K562 (cell line): ENCODE data around the gene CDKN2C. TPM values are rescaled to one million over a fixed set of nuclear protein-coding genes. Genes with fewer than 3 reads are reported as not detected.

Source experiments
- BMI1 ChIP-seq: fragments of 150-350 bp; IDR thresholded peaks from 2 replicates; pipeline ENCODE4 v1.6.1; 2014; ENCODE audit warnings: low read length
- CBX3 ChIP-seq, 2 experiments: IDR thresholded peaks; 1 replicate in 1 of 2; 2 replicates in 1 of 2; pipeline ENCODE4 v1.6.1; 2012; ENCODE audit warnings: inconsistent platforms in 2 of 2, low read length in 2 of 2, borderline replicate concordance in 1 of 2, control low read depth in 1 of 2
- E2F3 ChIP-seq: fragments of 250-450 bp; sonication (Bioruptor Pico); IDR thresholded peaks from 2 replicates; pipeline ENCODE4 v1.4.0; 2020; ENCODE audit warnings: mild to moderate bottlenecking
- EGR1 ChIP-seq: fragments of 450-650 bp; conservative IDR thresholded peaks from 2 replicates; pipeline ENCODE4 v1.6.1; 2017; ENCODE audit warnings: mild to moderate bottlenecking
- ETS1 ChIP-seq: conservative IDR thresholded peaks from 2 replicates; pipeline ENCODE4 v1.6.1; 2011; ENCODE audit warnings: low read depth, mild to moderate bottlenecking, low read length; ENCODE audit not compliant: control insufficient read depth
- ETV6 ChIP-seq, 3 experiments: fragments of 150-350 bp in 1 of 3; sonication (generic) in 1 of 3; formaldehyde crosslinking in 1 of 3; IDR thresholded peaks; 2 replicates each; pipeline versions ENCODE4 v1.6.1 to v1.8.0; 2014 to 2022; ENCODE audit warnings: borderline replicate concordance in 2 of 3, low read depth in 2 of 3, antibody characterized with exemption in 1 of 3, low read length in 1 of 3, mild to moderate bottlenecking in 1 of 3, missing genetic modification reagents in 1 of 3
- HNRNPK ChIP-seq: fragments of 200-400 bp; formaldehyde crosslinking; IDR thresholded peaks from one replicate; pipeline ENCODE4 v1.6.1; 2018; ENCODE audit warnings: mild to moderate bottlenecking, low read depth, low read length; ENCODE audit not compliant: poor library complexity, severe bottlenecking
- MGA ChIP-seq: fragments of 450-650 bp; IDR thresholded peaks from 2 replicates; pipeline ENCODE4 v1.6.1; 2016; ENCODE audit warnings: mild to moderate bottlenecking, moderate library complexity
- PHB ChIP-seq: fragments of 250-450 bp; sonication (Bioruptor Pico); IDR thresholded peaks from 2 replicates; pipeline ENCODE4 v1.5.0; 2021
- POLR3G ChIP-seq: IDR thresholded peaks from 2 replicates; pipeline ENCODE4 v1.6.1; 2011; ENCODE audit not compliant: insufficient read length, insufficient replicate concordance; ENCODE audit errors: extremely low read depth
- SMARCA4 ChIP-seq: fragments of 450-650 bp; IDR thresholded peaks from 2 replicates; pipeline ENCODE4 v1.6.1; 2016
- ZNF212 ChIP-seq: fragments of 450-650 bp; formaldehyde crosslinking; IDR thresholded peaks from 2 replicates; pipeline ENCODE4 v1.4.0; 2020; ENCODE audit warnings: mild to moderate bottlenecking
- polyA plus RNA-seq, 8 experiments: library from polyadenylated mRNA; depleted of rRNA in 4 of 8; stranded (reverse) in 5 of 8; unstranded in 3 of 8; fragments of >200 nt; fragmentation: Nextera tagmentation in 2 of 8; fragmentation: Illumina TruSeq in 1 of 8; extraction: Ambion mirVana in 2 of 8; extraction: Trizol in 1 of 8; gene quantifications; 2 replicates each; pipeline versions ENCODE4 v1.2.1 to v1.2.3, GENCODE V29; 2011 to 2014; ENCODE audit warnings: inconsistent platforms in 1 of 8, missing spikeins in 1 of 8
- total RNA-seq, 7 experiments: library from RNA; depleted of rRNA in 6 of 7; stranded (reverse); fragments of >200 nt in 6 of 7; fragmentation: Illumina TruSeq in 2 of 7; extraction: Trizol in 2 of 7; gene quantifications; 2 replicates each; pipeline versions ENCODE4 v1.2.1 to v1.2.3, GENCODE V29; 2011 to 2021; ENCODE audit warnings: low replicate concordance in 1 of 7

CDKN2C gene
- total and polyA plus RNA-seq, 9 of the 15 experiments (the other 6 are each of a cell fraction or from before 2014, with no cell fraction given), result 11.9 to 74.3 (median 45.9) TPM

- TF ChIP-seq MGA (peak; percentile 59), SMARCA4 (no peak; the same call in 1 of the 2 replicates), POLR3G (no peak), E2F3 (CRISPR knock-in tag) (peak; percentile 78; the same call in 1 of the 2 replicates), EGR1 (peak; percentile 100), PHB (CRISPR knock-in tag) (no peak), ETS1 (peak; percentile 92; the same call in 1 of the 2 replicates), ETV6 (IDR thresholded peaks at IDR 0.05; ENCODE audit: borderline replicate concordance in 1 of 2, low read depth in 2 of 2, low read length in 1 of 2) (0 out of 4 replicates have a peak, but pooled peaks of 1 of the 2 experiments have one; percentile 28), ETV6 (CRISPR knock-in tag; IDR thresholded peaks at IDR 0.05; ENCODE audit: borderline replicate concordance) (no peak), CBX3 (IDR thresholded peaks at IDR 0.05; ENCODE audit: borderline replicate concordance in 1 of 2, low read length in 2 of 2) (peak in 1 of 2 experiments; percentile 76; a peak in 1 of 3 replicates), HNRNPK (peak; percentile 58), BMI1 (no peak), ZNF212 (no peak)
Observed at GRCh38 chr1:50959913-50960844, 9.9 kb upstream of the CDKN2C start, which contains the start of gene FAF1 (continued).
